Activated T-cell treated with anti-CD3 and anti-CD28 coated beads, Interleukin-2, amount 50 U/mL, for 4 hours (primary cell): ENCODE data around the gene PTCH1. TPM values are rescaled to one million over a fixed set of nuclear protein-coding genes. Genes with fewer than 3 reads are reported as not detected.

Experiments used
- ATAC-seq, 2 donors: fragments of 200-7000 bp; cut with Tn5 transposase; one replicate each; pipeline ENCODE4 v1.10.0; 2021
- DNase-seq: peaks from one replicate; pipeline ENCODE4 v3.0.0-alpha.2; 2020
- H3K27me3 Mint-ChIP-seq: one replicate; pipeline ENCODE4 v1.8.0; 2021; ENCODE audit warnings: low read depth, mixed read lengths
- H3K36me3 Mint-ChIP-seq: one replicate; pipeline ENCODE4 v1.8.0; 2022; ENCODE audit warnings: mixed read lengths; ENCODE audit not compliant: insufficient read depth
- H3K4me1 Mint-ChIP-seq: one replicate; pipeline ENCODE4 v1.8.0; 2021; ENCODE audit warnings: low read depth, mixed read lengths
- H3K4me3 Mint-ChIP-seq: one replicate; pipeline ENCODE4 v1.8.0; 2021; ENCODE audit warnings: mild to moderate bottlenecking, moderate library complexity, mixed read lengths
- H3K9me3 Mint-ChIP-seq: one replicate; pipeline ENCODE4 v1.8.0; 2021; ENCODE audit warnings: mixed read lengths
- total RNA-seq, 3 donors: library from RNA; stranded (reverse); gene quantifications; one replicate each; pipeline ENCODE4 v1.2.1, GENCODE V29; 2021

The PTCH1 gene
- total RNA-seq, 3 donors from 2014 or later = 2.5 to 6.1 (median 4.1) TPM

GRCh38 chr9:95508242-95508967 is 8.4 kb downstream of the PTCH1 start:
- Mint-ChIP-seq H3K4me1 (peaks cover 48% of the 10 kb centered on the region), H3K4me3 (peak overlapping the region; percentile 95), H3K27me3 (peaks cover 19% of the 10 kb centered on the region), H3K9me3 (no peaks in the 10 kb centered on the region), H3K36me3 (no peaks in the 10 kb centered on the region)
- DNase-seq = no peak
- ATAC-seq = peak; percentile 4 to 8

- Mint-ChIP-seq H3K9me3 (no peaks in the 10 kb centered on the region), H3K36me3 (no peaks in the 10 kb centered on the region), H3K27me3 (peaks cover 12% of the 10 kb centered on the region), H3K4me1 (peaks cover 49% of the 10 kb centered on the region), H3K4me3 (peak overlapping the region; percentile 93)
- peak; percentile 28 for DNase-seq
- ATAC-seq = peak; percentile 11 to 19
These were observed 9.1 kb downstream of the PTCH1 start for GRCh38 chr9:95507464-95508241.

- no peaks in the 10 kb centered on the region for H3K36me3 Mint-ChIP-seq
- DNase-seq (no peak), ATAC-seq (peak; percentile 8)
- peak overlapping the region; percentile 93 for H3K4me3 Mint-ChIP-seq
- no peaks in the 10 kb centered on the region for H3K9me3 Mint-ChIP-seq
- peaks cover 49% of the 10 kb centered on the region for H3K4me1 Mint-ChIP-seq
- H3K27me3 Mint-ChIP-seq = peaks cover 12% of the 10 kb centered on the region
These were observed 9.9 kb downstream of the PTCH1 start for GRCh38 chr9:95506678-95507463.

- peaks cover 48% of the 10 kb centered on the region for H3K4me1 Mint-ChIP-seq
- no peak for DNase-seq
- no peak for ATAC-seq
- H3K27me3 Mint-ChIP-seq = peaks cover 15% of the 10 kb centered on the region
- peak overlapping the region; percentile 93 for H3K4me3 Mint-ChIP-seq
- H3K9me3 Mint-ChIP-seq = no peaks in the 10 kb centered on the region
- no peaks in the 10 kb centered on the region for H3K36me3 Mint-ChIP-seq
These were observed 10.4 kb downstream of the PTCH1 start for GRCh38 chr9:95506428-95506677.

GRCh38 chr9:95505717-95506427 is 10.9 kb downstream of the PTCH1 start:
- Mint-ChIP-seq H3K9me3 (no peaks in the 10 kb centered on the region), H3K4me3 (peak overlapping the region; percentile 93), H3K4me1 (peaks cover 51% of the 10 kb centered on the region), H3K36me3 (no peaks in the 10 kb centered on the region), H3K27me3 (peaks cover 15% of the 10 kb centered on the region)
- ATAC-seq = no peak
- DNase-seq = no peak

GRCh38 chr9:95505072-95505716 is 11.6 kb downstream of the PTCH1 start:
- DNase-seq (no peak), ATAC-seq (no peak)
- peaks cover 49% of the 10 kb centered on the region for H3K4me1 Mint-ChIP-seq
- H3K36me3 Mint-ChIP-seq = no peaks in the 10 kb centered on the region
- H3K27me3 Mint-ChIP-seq = peaks cover 15% of the 10 kb centered on the region
- H3K9me3 Mint-ChIP-seq = no peaks in the 10 kb centered on the region
- H3K4me3 Mint-ChIP-seq = peak overlapping the region; percentile 82

GRCh38 chr9:95504053-95504963 is 12.5 kb downstream of the PTCH1 start:
- DNase-seq = no peak
- Mint-ChIP-seq H3K4me3 (peak overlapping the region; percentile 82), H3K9me3 (no peaks in the 10 kb centered on the region), H3K27me3 (peaks cover 15% of the 10 kb centered on the region), H3K36me3 (no peaks in the 10 kb centered on the region), H3K4me1 (peaks cover 42% of the 10 kb centered on the region)
- no peak for ATAC-seq

- DNase-seq = no peak
- peaks cover 40% of the 10 kb centered on the region for H3K4me1 Mint-ChIP-seq
- no peak overlapping the region for H3K4me3 Mint-ChIP-seq
- no peaks in the 10 kb centered on the region for H3K9me3 Mint-ChIP-seq
- no peaks in the 10 kb centered on the region for H3K36me3 Mint-ChIP-seq
- H3K27me3 Mint-ChIP-seq = peaks cover 15% of the 10 kb centered on the region
- no peak for ATAC-seq
These were observed 13.4 kb downstream of the PTCH1 start for GRCh38 chr9:95503369-95503768.

- Mint-ChIP-seq H3K27me3 (peaks cover 13% of the 10 kb centered on the region), H3K4me3 (no peak overlapping the region), H3K4me1 (peaks cover 45% of the 10 kb centered on the region), H3K9me3 (no peaks in the 10 kb centered on the region), H3K36me3 (no peaks in the 10 kb centered on the region)
- DNase-seq = no peak
- ATAC-seq = no peak
These were observed 14.5 kb downstream of the PTCH1 start for GRCh38 chr9:95502248-95502647.

- Mint-ChIP-seq H3K4me3 (no peak overlapping the region), H3K4me1 (peaks cover 54% of the 10 kb centered on the region), H3K9me3 (no peaks in the 10 kb centered on the region), H3K36me3 (no peaks in the 10 kb centered on the region), H3K27me3 (peaks cover 9% of the 10 kb centered on the region)
- ATAC-seq (no peak), DNase-seq (no peak)
These were observed 16.9 kb downstream of the PTCH1 start for GRCh38 chr9:95499847-95500246.

- Mint-ChIP-seq H3K27me3 (peaks cover 4% of the 10 kb centered on the region), H3K36me3 (no peaks in the 10 kb centered on the region), H3K9me3 (no peaks in the 10 kb centered on the region), H3K4me3 (no peak overlapping the region), H3K4me1 (peaks cover 54% of the 10 kb centered on the region)
- no peak for ATAC-seq
- DNase-seq = no peak
These were observed 17.6 kb downstream of the PTCH1 start for GRCh38 chr9:95499046-95499676.

- ATAC-seq (no peak), DNase-seq (no peak)
- Mint-ChIP-seq H3K4me3 (no peak overlapping the region), H3K36me3 (no peaks in the 10 kb centered on the region), H3K27me3 (peaks cover 3% of the 10 kb centered on the region), H3K9me3 (no peaks in the 10 kb centered on the region), H3K4me1 (peaks cover 57% of the 10 kb centered on the region)
These were observed 18.1 kb downstream of the PTCH1 start for GRCh38 chr9:95498641-95499040.

- ATAC-seq (no peak), DNase-seq (no peak)
- no peaks in the 10 kb centered on the region for H3K36me3 Mint-ChIP-seq
- H3K4me3 Mint-ChIP-seq = no peak overlapping the region
- no peaks in the 10 kb centered on the region for H3K9me3 Mint-ChIP-seq
- H3K4me1 Mint-ChIP-seq = peaks cover 59% of the 10 kb centered on the region
- peaks cover 3% of the 10 kb centered on the region for H3K27me3 Mint-ChIP-seq
These were observed 19.0 kb downstream of the PTCH1 start for GRCh38 chr9:95497772-95498171.
